ENCODE measurements around the gene ZNF106.
A peak's percentile ranks its signal among the peaks of the same experiment; 100 is the strongest.

ZNF106 gene

GRCh38 chr15:42490671-42491538, at the start of gene ZNF106:
TSS of gene ZNF106 (minus strand) at chr15:42491141. CDS start at chr15:42472289, 18,852 bp downstream.
- DNase-seq (ENCODE audit: low spot score) = peak; percentile 90

- DNase-seq (ENCODE audit: low spot score) = no peak
Measured at GRCh38 chr15:42533246-42533645, 42.3 kb upstream of the ZNF106 start.

GRCh38 chr15:42528970-42529369, 38.0 kb upstream of the ZNF106 start:
- DNase-seq (ENCODE audit: low spot score) = no peak

GRCh38 chr15:42523331-42523730, 32.4 kb upstream of the ZNF106 start:
- no peak for DNase-seq (ENCODE audit: low spot score)

GRCh38 chr15:42511007-42511391, 20.1 kb upstream of the ZNF106 start:
- no peak for DNase-seq (ENCODE audit: low spot score)

- DNase-seq (ENCODE audit: low spot score) = no peak
Measured at GRCh38 chr15:42510258-42511006, 19.5 kb upstream of the ZNF106 start.

GRCh38 chr15:42508263-42508690, 17.3 kb upstream of the ZNF106 start:
- no peak for DNase-seq (ENCODE audit: low spot score)

GRCh38 chr15:42507514-42507913, 16.6 kb upstream of the ZNF106 start:
- no peak for DNase-seq (ENCODE audit: low spot score)

GRCh38 chr15:42504631-42505030, 13.7 kb upstream of the ZNF106 start:
- DNase-seq (ENCODE audit: low spot score) = no peak

GRCh38 chr15:42503825-42504224, 12.9 kb upstream of the ZNF106 start:
- no peak for DNase-seq (ENCODE audit: low spot score)

- DNase-seq (ENCODE audit: low spot score) = peak; percentile 33
Measured at GRCh38 chr15:42502477-42502876, 11.5 kb upstream of the ZNF106 start.

GRCh38 chr15:42499858-42500609, 9.1 kb upstream of the ZNF106 start:
- DNase-seq (ENCODE audit: low spot score) = peak; percentile 71

- peak; percentile 51 for DNase-seq (ENCODE audit: low spot score)
Measured at GRCh38 chr15:42498212-42499068, 7.5 kb upstream of the ZNF106 start.

- DNase-seq (ENCODE audit: low spot score) = peak; percentile 83
Measured at GRCh38 chr15:42495361-42496212, 4.6 kb upstream of the ZNF106 start, which contains the start of gene SNAP23. TSS of gene SNAP23 (plus strand) at chr15:42495634. CDS start at chr15:42511847, 16,213 bp downstream.

- no peak for DNase-seq (ENCODE audit: low spot score)
Measured at GRCh38 chr15:42494998-42495360, 4.0 kb upstream of the ZNF106 start.

- no peak for DNase-seq (ENCODE audit: low spot score)
Measured at GRCh38 chr15:42493679-42494078, 2.7 kb upstream of the ZNF106 start.

GRCh38 chr15:42491539-42492225, 741 bp upstream of the ZNF106 start:
- DNase-seq (ENCODE audit: low spot score) = no peak

- peak; percentile 38 for DNase-seq (ENCODE audit: low spot score)
Measured at GRCh38 chr15:42490291-42490670, 660 bp downstream of the ZNF106 start.

- no peak for DNase-seq (ENCODE audit: low spot score)
Measured at GRCh38 chr15:42483677-42484076, 7.3 kb downstream of the ZNF106 start.

- DNase-seq (ENCODE audit: low spot score) = no peak
Measured at GRCh38 chr15:42482701-42483100, 8.2 kb downstream of the ZNF106 start.
